ENCODE results near the gene PLXDC2.

PLXDC2 gene

GRCh38 chr10:20088061-20088701 is 271.9 kb downstream of the PLXDC2 start:
- TF ChIP-seq CTCF (IDR thresholded peaks at IDR 0.05; ENCODE audit: borderline replicate concordance, insufficient read depth, low read depth, low read length), result no peak

GRCh38 chr10:20089879-20090278 is 273.6 kb downstream of the PLXDC2 start:
- H3K4me3 ChIP-seq (ENCODE audit: low read depth, low read length), result no peak overlapping the region
- no peak for TF ChIP-seq CTCF (IDR thresholded peaks at IDR 0.05; ENCODE audit: borderline replicate concordance, insufficient read depth, low read depth, low read length)

More at GRCh38 chr10:20088061-20088701, 271.9 kb downstream of the PLXDC2 start:
- H3K4me3 ChIP-seq (ENCODE audit: low read depth, low read length), result no peak overlapping the region

- no peak overlapping the region for H3K4me3 ChIP-seq (ENCODE audit: low read depth, low read length)
- TF ChIP-seq CTCF (IDR thresholded peaks at IDR 0.05; ENCODE audit: borderline replicate concordance, insufficient read depth, low read depth, low read length), result no peak
These were observed 274.6 kb downstream of the PLXDC2 start for GRCh38 chr10:20090831-20091230.

GRCh38 chr10:20091698-20092097 is 275.5 kb downstream of the PLXDC2 start:
- no peak for TF ChIP-seq CTCF (IDR thresholded peaks at IDR 0.05; ENCODE audit: borderline replicate concordance, insufficient read depth, low read depth, low read length)

GRCh38 chr10:20093600-20093999 is 277.4 kb downstream of the PLXDC2 start:
- no peak for TF ChIP-seq CTCF (IDR thresholded peaks at IDR 0.05; ENCODE audit: borderline replicate concordance, insufficient read depth, low read depth, low read length)
- H3K4me3 ChIP-seq (ENCODE audit: low read depth, low read length), result no peak overlapping the region

More at GRCh38 chr10:20091698-20092097, 275.5 kb downstream of the PLXDC2 start:
- no peak overlapping the region for H3K4me3 ChIP-seq (ENCODE audit: low read depth, low read length)

- no peak for TF ChIP-seq CTCF (IDR thresholded peaks at IDR 0.05; ENCODE audit: borderline replicate concordance, insufficient read depth, low read depth, low read length)
- H3K4me3 ChIP-seq (ENCODE audit: low read depth, low read length), result no peak overlapping the region
These were observed 278.2 kb downstream of the PLXDC2 start for GRCh38 chr10:20094226-20094976.

- H3K4me3 ChIP-seq (ENCODE audit: low read depth, low read length), result no peak overlapping the region
- TF ChIP-seq CTCF (IDR thresholded peaks at IDR 0.05; ENCODE audit: borderline replicate concordance, insufficient read depth, low read depth, low read length), result no peak
These were observed 283.9 kb downstream of the PLXDC2 start for GRCh38 chr10:20100171-20100570.

Data from GM12875 (cell line).